Measurements from ENCODE around the gene SHROOM2.
"Not testable (repeated sequence)": the region's sequence is repeated elsewhere in the genome, so short reads cannot be mapped to it uniquely, and the experiment has no call there.

DNA sequence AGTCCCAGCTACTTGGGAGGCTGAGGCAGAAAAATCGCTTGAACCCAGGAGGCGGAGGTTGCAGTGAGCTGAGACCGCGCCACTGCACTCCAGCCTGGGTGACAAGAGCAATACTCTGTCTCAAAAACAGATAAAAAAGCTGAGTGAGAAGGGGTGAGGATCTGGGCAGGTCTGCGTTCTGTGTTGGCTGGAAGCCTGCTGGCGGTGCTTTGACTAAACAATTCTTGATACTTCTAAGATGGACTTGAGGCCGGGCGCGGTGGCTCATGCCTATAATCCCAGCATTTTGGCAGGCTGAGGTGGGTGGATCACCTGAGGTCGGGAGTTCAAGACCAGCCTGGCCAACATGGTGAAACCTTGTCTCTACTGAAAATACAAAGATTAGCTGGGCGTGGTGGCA, 72.5 kb downstream of the SHROOM2 start:
- not testable (repeated sequence) for TF ChIP-seq CTCF (conservative IDR thresholded peaks at IDR 0.05 in 1 of 2, IDR thresholded peaks at IDR 0.05 in 1 of 2; ENCODE audit: low read depth in 1 of 2, low read length in 2 of 2); EZH2 (IDR thresholded peaks at IDR 0.05; ENCODE audit: low read length, missing control alignments)
